Omental fat pad (tissue), 4 donors: ENCODE data around the gene JPH4. TPM values are rescaled to one million over a fixed set of nuclear protein-coding genes. Genes with fewer than 3 reads are reported as not detected.

Experiments used
- ATAC-seq: fragments of 150-250 bp; one replicate; pipeline ENCODE4 v1.9.1; 2016; ENCODE audit warnings: mild to moderate bottlenecking, moderate library complexity; ENCODE audit not compliant: low FRiP score
- DNase-seq: peaks from one replicate; pipeline ENCODE4 v3.0.0-alpha.2; 2019; ENCODE audit warnings: low spot score
- total RNA-seq, 4 donors: library from RNA; depleted of rRNA; stranded (reverse); fragments of >200 nt; gene quantifications; one replicate each; pipeline ENCODE4 v1.1.0, GENCODE V29; 2016
- TF ChIP-seq, protein P1 (sequence below), 3 donors: fragments of 450-650 bp; IDR thresholded peaks; one replicate each; pipeline ENCODE4 v1.5.1; 2016 to 2017; ENCODE audit warnings: antibody characterized with exemption in 3 of 3, mild to moderate bottlenecking in 3 of 3, moderate library complexity in 2 of 3

JPH4 gene
- total RNA-seq, result 1 to 10 TPM in 2 of 4 donors, under 1 TPM in 2; 0.56 to 1.2 (median 0.90) TPM

DNA sequence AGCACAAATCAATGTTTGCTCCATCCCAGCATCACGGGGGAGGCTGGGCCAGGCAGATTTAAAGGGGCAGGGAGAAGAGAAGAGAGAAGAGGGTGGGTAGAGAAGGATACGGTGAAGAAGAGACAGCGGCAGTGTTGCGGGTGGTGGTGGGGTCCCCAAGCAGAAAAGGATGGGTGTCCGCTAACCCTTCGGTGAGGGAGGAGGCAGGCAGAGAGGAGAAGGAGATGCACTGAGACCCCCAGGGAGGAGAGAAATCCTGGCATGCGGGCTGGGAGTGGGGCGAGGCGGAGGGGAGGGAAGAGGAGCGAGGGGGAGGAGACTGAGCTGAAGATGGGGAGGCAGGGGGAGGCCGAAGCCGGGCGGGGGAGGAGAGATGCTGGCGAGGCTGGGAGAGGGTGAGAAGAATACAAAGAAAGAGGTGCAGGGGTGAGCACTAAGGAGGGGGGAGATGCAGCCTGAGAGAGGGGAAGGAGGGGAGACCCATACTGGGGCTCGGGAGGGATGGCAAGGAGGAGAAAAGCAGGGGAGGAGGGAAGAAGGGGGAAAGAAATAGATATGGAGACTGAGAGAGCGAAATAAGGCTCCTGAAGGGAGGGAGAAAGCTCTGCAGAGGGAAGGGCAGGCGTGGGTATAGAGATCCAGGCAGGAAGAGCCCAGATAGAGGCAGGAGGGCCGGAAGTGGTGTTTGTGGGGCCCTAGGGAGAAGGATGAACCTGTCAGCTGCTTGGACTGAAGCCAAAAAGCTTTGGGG, at the start of gene JPH4:
Gene JPH4 (minus strand): TSS at position 231 of the 751 bp plus-strand sequence. CDS start 1,337 bp downstream, outside the sequence.
- DNase-seq (no peak), ATAC-seq (peak; percentile 39)
- TF ChIP-seq, protein P1, sequence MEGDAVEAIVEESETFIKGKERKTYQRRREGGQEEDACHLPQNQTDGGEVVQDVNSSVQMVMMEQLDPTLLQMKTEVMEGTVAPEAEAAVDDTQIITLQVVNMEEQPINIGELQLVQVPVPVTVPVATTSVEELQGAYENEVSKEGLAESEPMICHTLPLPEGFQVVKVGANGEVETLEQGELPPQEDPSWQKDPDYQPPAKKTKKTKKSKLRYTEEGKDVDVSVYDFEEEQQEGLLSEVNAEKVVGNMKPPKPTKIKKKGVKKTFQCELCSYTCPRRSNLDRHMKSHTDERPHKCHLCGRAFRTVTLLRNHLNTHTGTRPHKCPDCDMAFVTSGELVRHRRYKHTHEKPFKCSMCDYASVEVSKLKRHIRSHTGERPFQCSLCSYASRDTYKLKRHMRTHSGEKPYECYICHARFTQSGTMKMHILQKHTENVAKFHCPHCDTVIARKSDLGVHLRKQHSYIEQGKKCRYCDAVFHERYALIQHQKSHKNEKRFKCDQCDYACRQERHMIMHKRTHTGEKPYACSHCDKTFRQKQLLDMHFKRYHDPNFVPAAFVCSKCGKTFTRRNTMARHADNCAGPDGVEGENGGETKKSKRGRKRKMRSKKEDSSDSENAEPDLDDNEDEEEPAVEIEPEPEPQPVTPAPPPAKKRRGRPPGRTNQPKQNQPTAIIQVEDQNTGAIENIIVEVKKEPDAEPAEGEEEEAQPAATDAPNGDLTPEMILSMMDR (IDR thresholded peaks at IDR 0.05), result no peak

DNA sequence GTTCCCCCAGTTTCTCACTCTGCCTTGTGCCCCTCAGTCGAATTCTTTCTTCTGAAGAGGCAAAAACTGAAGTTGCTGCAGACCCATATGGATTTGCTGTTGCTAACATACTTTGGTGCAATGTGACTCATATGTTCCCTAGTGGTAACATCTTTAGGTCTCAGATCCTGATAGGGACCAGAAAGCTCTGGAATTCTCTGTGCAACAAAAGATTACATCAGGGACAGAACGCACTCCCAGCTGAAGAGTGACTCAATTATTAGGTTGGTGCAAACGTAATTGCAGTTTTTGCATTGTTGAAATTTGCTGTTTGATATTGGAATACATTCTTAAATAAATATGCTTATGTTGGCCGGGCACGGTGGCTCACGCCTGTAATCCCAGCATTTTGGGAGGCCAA, 49.4 kb upstream of the JPH4 start:
- TF ChIP-seq, protein P1 (IDR thresholded peaks at IDR 0.05), result no peak
- no peak for ATAC-seq
- DNase-seq, result no peak

DNA sequence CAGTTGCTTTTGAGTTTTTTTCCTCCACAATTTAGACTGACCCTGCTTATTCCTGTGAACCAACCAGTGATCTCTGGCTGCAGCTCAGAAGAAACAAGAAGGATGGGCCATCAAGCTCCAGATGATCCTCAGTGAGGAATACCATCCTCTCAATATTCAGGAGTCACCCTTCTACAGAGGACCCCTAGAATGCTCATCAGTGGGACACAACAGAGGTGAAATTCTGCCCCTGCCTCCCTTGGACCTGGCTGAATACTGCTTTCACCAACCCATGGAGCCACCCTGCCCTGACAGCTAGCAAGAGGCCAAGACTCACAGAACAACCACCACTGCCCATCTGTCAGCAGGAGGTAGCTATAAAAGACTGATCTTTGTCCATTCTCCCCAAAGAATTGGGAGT, 48.4 kb upstream of the JPH4 start:
- DNase-seq, result no peak
- ATAC-seq, result no peak
- TF ChIP-seq, protein P1 (IDR thresholded peaks at IDR 0.05), result no peak

DNA sequence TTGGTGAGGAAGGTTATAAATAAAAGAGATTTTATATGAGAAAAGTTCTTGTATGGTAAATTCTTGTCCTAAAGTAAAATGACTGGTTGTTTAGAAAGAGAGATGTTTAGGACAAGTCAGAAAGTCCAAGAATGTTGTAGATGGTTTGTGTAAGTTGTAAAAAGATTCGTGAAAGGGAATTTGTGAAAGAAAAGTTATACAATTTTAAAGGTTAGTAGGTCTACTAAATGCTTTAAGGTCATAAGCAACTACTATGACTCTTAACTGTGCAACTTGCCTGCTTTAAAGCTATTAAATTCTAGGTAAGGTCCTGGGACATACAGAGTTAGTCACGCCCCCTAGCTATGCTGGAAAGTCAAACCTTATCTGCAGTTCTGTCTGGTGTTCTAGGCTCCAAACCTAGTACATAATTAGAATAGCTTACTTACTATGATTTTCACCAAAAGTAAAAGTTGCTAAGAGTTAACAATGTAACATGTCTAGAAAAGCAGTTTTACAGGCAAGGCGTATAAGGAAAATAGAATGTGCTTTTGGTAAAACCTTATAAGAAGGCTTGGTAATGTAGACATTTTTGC, 46.3 kb upstream of the JPH4 start:
- no peak for DNase-seq
- no peak for ATAC-seq
- TF ChIP-seq, protein P1 (IDR thresholded peaks at IDR 0.05), result no peak

DNA sequence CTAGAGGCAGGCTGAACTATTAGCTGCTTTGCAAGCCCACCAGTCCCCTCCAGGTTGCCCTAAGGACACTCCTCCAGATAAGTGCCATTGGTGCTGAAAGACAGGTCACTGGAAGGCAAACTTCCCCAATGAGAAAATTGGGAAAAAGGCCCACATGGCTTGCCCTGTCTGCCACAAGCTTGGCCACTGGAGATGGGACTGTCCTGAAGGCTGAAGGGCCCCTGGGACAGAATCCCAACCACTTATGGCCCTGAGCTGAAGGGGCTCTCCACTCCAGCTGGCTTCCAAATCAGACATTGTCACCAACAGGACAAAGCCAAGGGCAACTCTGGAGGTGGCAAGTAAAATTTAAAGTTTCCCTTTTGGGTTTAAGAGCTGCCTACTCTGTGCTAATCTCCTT, 45.4 kb upstream of the JPH4 start:
- DNase-seq (no peak), ATAC-seq (no peak)
- TF ChIP-seq, protein P1 (IDR thresholded peaks at IDR 0.05), result no peak

DNA sequence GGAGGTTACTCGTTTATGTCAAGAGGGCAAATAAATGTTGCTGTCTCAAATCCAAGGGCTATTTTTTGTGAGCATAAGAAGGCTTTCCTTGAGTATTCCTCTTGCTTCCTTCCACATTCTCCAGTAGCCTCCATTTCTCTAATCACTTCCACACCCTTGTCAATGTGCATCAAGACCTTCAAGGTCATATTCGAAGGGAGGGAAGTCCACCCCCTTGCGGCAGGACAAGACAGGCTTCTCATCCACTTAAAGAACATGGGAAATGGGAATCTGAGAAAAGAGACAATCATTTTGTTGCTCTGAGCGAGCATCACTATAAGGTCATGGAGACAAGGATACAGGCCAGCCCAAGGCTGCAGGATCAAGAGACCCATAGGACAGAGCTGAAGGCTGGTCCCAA, 44.4 kb upstream of the JPH4 start:
- TF ChIP-seq, protein P1 (IDR thresholded peaks at IDR 0.05), result no peak
- DNase-seq, result no peak
- ATAC-seq, result no peak
